GM23338 (cell line): ENCODE measurements around the gene FBXW10B. TPM values are rescaled to one million over a fixed set of nuclear protein-coding genes. Genes with fewer than 3 reads are reported as not detected.

ENCODE experiments used
- ATAC-seq: fragments of 200-7000 bp; cut with Tn5 transposase; 3 replicates; pipeline ENCODE4 v1.9.1; 2020
- DNase-seq: peaks from one replicate; pipeline ENCODE4 v3.0.0-alpha.2; 2015; ENCODE audit warnings: low spot score
- H2AFZ ChIP-seq: fragments of 200-600 bp; sonication (generic); 2 replicates; pipeline ENCODE4 v1.8.0; 2016; ENCODE audit warnings: antibody characterized with exemption, mild to moderate bottlenecking, moderate library complexity
- H3F3A ChIP-seq: fragments of 200-600 bp; sonication (generic); replicated peaks from 2 replicates; pipeline ENCODE4 v1.8.0; 2017; ENCODE audit warnings: antibody characterized with exemption, mixed run types, low read depth
- H3K27ac ChIP-seq: fragments of 200-600 bp; sonication (generic); 2 replicates; pipeline ENCODE4 v1.6.1; 2016; ENCODE audit warnings: low read depth
- H3K27me3 ChIP-seq: fragments of 200-600 bp; sonication (generic); 2 replicates; pipeline ENCODE4 v1.8.0; 2016; ENCODE audit warnings: mild to moderate bottlenecking, mixed run types, moderate library complexity; ENCODE audit not compliant: insufficient read depth
- H3K36me3 ChIP-seq: fragments of 200-600 bp; sonication (generic); 2 replicates; pipeline ENCODE4 v1.8.0; 2016; ENCODE audit warnings: mild to moderate bottlenecking; ENCODE audit not compliant: insufficient read depth
- H3K4me1 ChIP-seq: fragments of 200-600 bp; sonication (generic); 2 replicates; pipeline ENCODE4 v1.8.0; 2016; ENCODE audit warnings: mild to moderate bottlenecking, moderate library complexity; ENCODE audit not compliant: insufficient read depth
- H3K4me2 ChIP-seq: fragments of 200-600 bp; sonication (generic); 2 replicates; pipeline ENCODE4 v1.7.1; 2017; ENCODE audit warnings: mixed run types
- H3K4me3 ChIP-seq: fragments of 200-600 bp; sonication (generic); 2 replicates; pipeline ENCODE4 v1.6.1; 2016; ENCODE audit warnings: mixed run types
- H3K79me2 ChIP-seq: fragments of 200-600 bp; sonication (generic); replicated peaks from 2 replicates; pipeline ENCODE4 v1.8.0; 2017; ENCODE audit warnings: mild to moderate bottlenecking; ENCODE audit not compliant: insufficient read depth
- H3K9me2 ChIP-seq: fragments of 200-600 bp; sonication (generic); 2 replicates; pipeline ENCODE4 v1.8.0; 2017; ENCODE audit not compliant: insufficient read depth
- H4K20me1 ChIP-seq: fragments of 200-600 bp; sonication (generic); replicated peaks from 2 replicates; pipeline ENCODE4 v1.8.0; 2017; ENCODE audit warnings: mild to moderate bottlenecking; ENCODE audit not compliant: insufficient read depth
- H3K27ac Mint-ChIP-seq: 2 replicates; pipeline ENCODE4 v1.8.0; 2020; ENCODE audit warnings: inconsistent platforms, mild to moderate bottlenecking, moderate library complexity, mixed read lengths
- H3K27me3 Mint-ChIP-seq: 3 replicates; pipeline ENCODE4 v1.8.0; 2022; ENCODE audit warnings: low read depth, mild to moderate bottlenecking, moderate library complexity, mixed read lengths, inconsistent platforms; ENCODE audit not compliant: insufficient read depth, poor library complexity
- H3K36me3 Mint-ChIP-seq: 3 replicates; pipeline ENCODE4 v1.8.0; 2021; ENCODE audit warnings: low read depth, mild to moderate bottlenecking, inconsistent platforms, moderate library complexity, mixed read lengths
- H3K4me1 Mint-ChIP-seq: 3 replicates; pipeline ENCODE4 v1.8.0; 2020; ENCODE audit warnings: mild to moderate bottlenecking, inconsistent platforms, mixed read lengths
- H3K4me3 Mint-ChIP-seq: 3 replicates; pipeline ENCODE4 v1.8.0; 2021; ENCODE audit warnings: moderate library complexity, mild to moderate bottlenecking, inconsistent platforms, mixed read lengths
- H3K9me3 Mint-ChIP-seq: 3 replicates; pipeline ENCODE4 v1.8.0; 2020; ENCODE audit warnings: moderate library complexity, mild to moderate bottlenecking, inconsistent platforms, mixed read lengths
- CREB1 ChIP-seq: fragments of 250-450 bp; sonication (Bioruptor Pico); IDR thresholded peaks from 2 replicates; pipeline ENCODE4 v1.5.0; 2020; ENCODE audit warnings: low read depth, mild to moderate bottlenecking, moderate library complexity
- CTCF ChIP-seq, 2 experiments: fragments of 200-600 bp in 1 of 2; sonication (generic) in 1 of 2; conservative IDR thresholded peaks; 2 replicates each; pipeline versions ENCODE4 v1.5.1 to v1.6.1; 2016 to 2017; ENCODE audit warnings: antibody characterized with exemption in 2 of 2, low read depth in 2 of 2, mild to moderate bottlenecking in 2 of 2, moderate library complexity in 1 of 2
- ETS1 ChIP-seq: IDR thresholded peaks from 2 replicates; pipeline ENCODE4 v1.6.1; 2016; ENCODE audit warnings: antibody characterized with exemption
- EZH2 ChIP-seq: fragments of 200-600 bp; sonication (generic); IDR thresholded peaks from one replicate; pipeline ENCODE4 v1.8.0; 2017; ENCODE audit warnings: antibody characterized with exemption, mild to moderate bottlenecking, low read depth; ENCODE audit not compliant: unreplicated experiment
- EZH2phosphoT487 ChIP-seq: fragments of 200-600 bp; sonication (generic); IDR thresholded peaks from one replicate; pipeline ENCODE4 v1.8.1; 2018; ENCODE audit warnings: antibody characterized with exemption; ENCODE audit not compliant: unreplicated experiment
- JUNB ChIP-seq: IDR thresholded peaks from one replicate; pipeline ENCODE4 v1.6.1; 2016; ENCODE audit warnings: antibody characterized with exemption; ENCODE audit not compliant: unreplicated experiment
- NANOG ChIP-seq: IDR thresholded peaks from 2 replicates; pipeline ENCODE4 v1.6.1; 2016; ENCODE audit warnings: antibody characterized with exemption, borderline replicate concordance
- POLR2AphosphoS5 ChIP-seq: IDR thresholded peaks from 2 replicates; pipeline ENCODE4 v1.6.1; 2016; ENCODE audit warnings: antibody characterized with exemption, low read depth
- REST ChIP-seq: IDR thresholded peaks from one replicate; pipeline ENCODE4 v1.6.1; 2018; ENCODE audit warnings: antibody characterized with exemption; ENCODE audit not compliant: unreplicated experiment
- STAT1 ChIP-seq: IDR thresholded peaks from one replicate; pipeline ENCODE4 v1.6.1; 2016; ENCODE audit warnings: antibody characterized with exemption; ENCODE audit not compliant: unreplicated experiment
- ZNF114 ChIP-seq: fragments of 250-450 bp; sonication (Bioruptor Pico); IDR thresholded peaks from 2 replicates; pipeline ENCODE4 v1.5.0; 2020; ENCODE audit warnings: mild to moderate bottlenecking, moderate library complexity
- ZNF331 ChIP-seq: fragments of 250-450 bp; sonication (Bioruptor Pico); IDR thresholded peaks from 2 replicates; pipeline ENCODE4 v1.5.0; 2020; ENCODE audit warnings: low read depth, mild to moderate bottlenecking, moderate library complexity
- ZNF462 ChIP-seq: fragments of 250-450 bp; sonication (Bioruptor Pico); IDR thresholded peaks from 2 replicates; pipeline ENCODE4 v1.5.0; 2020; ENCODE audit warnings: mild to moderate bottlenecking, moderate library complexity
- polyA plus RNA-seq: library from polyadenylated mRNA; unstranded; fragments of >200 nt; fragmentation: Nextera tagmentation; extraction: Ambion mirVana; gene quantifications from 2 replicates; pipeline ENCODE4 v1.2.1, GENCODE V29; 2016
- total RNA-seq: library from RNA; depleted of rRNA; stranded (reverse); fragments of >200 nt; shearing (Covaris generic); gene quantifications from 2 replicates; pipeline ENCODE4 v1.2.3, GENCODE V29; 2014

FBXW10B gene
- total and polyA plus RNA-seq, 2 experiments from 2014 or later: 0.31 TPM; not detected in 1

- no peak for TF ChIP-seq CREB1
- TF ChIP-seq EZH2phosphoT487: no peak
- TF ChIP-seq ETS1: no peak
- no peak for TF ChIP-seq STAT1
- no peak for TF ChIP-seq CTCF (conservative IDR thresholded peaks at IDR 0.05; ENCODE audit: low read depth in 2 of 2)
- TF ChIP-seq JUNB: no peak
- no peak for TF ChIP-seq REST
- no peak for TF ChIP-seq EZH2
- no peak for TF ChIP-seq POLR2AphosphoS5
- TF ChIP-seq ZNF114 (CRISPR knock-in tag): no peak
- no peak for TF ChIP-seq NANOG
- TF ChIP-seq ZNF331 (CRISPR knock-in tag): no peak
- no peak for TF ChIP-seq ZNF462 (CRISPR knock-in tag)
- ATAC-seq (no peak; the same call in 2 of the 3 replicates), DNase-seq (peak; percentile 27)
- Histone ChIP-seq H3K27ac (no peak overlapping the region), H3K36me3 (peaks cover 4% of the 10 kb centered on the region; the same call in 1 of the 2 replicates), H4K20me1 (no peaks in the 10 kb centered on the region), H3K27me3 (no peaks in the 10 kb centered on the region), H3K4me3 (no peak overlapping the region), H3K4me1 (no peaks in the 10 kb centered on the region; the same call in 1 of the 2 replicates), H3K4me2 (no peak overlapping the region), H3K79me2 (no peaks in the 10 kb centered on the region), H3K9me2 (no peaks in the 10 kb centered on the region; the same call in 1 of the 2 replicates), H3F3A (no peaks in the 10 kb centered on the region), H2AFZ (no peak overlapping the region)
- H3K27me3 Mint-ChIP-seq: peaks cover 5% of the 10 kb centered on the region
- H3K36me3 Mint-ChIP-seq: peaks cover 22% of the 10 kb centered on the region
- peak overlapping the region; percentile 46; the same call in 1 of the 2 replicates for H3K27ac Mint-ChIP-seq
- H3K4me1 Mint-ChIP-seq: peaks cover 17% of the 10 kb centered on the region; the same call in 2 of the 3 replicates
- H3K4me3 Mint-ChIP-seq: no peak overlapping the region
- no peaks in the 10 kb centered on the region for H3K9me3 Mint-ChIP-seq
These were observed 40.2 kb upstream of the FBXW10B start for GRCh38 chr17:15659663-15660062.
